Peyer's patch (tissue), 4 donors: Measurements from ENCODE around the gene RBM5.

Source experiments
- POLR2A ChIP-seq, 2 donors: fragments of 450-650 bp; IDR thresholded peaks; one replicate each; pipeline ENCODE4 v1.5.1; 2017; ENCODE audit warnings: antibody characterized with exemption in 2 of 2, mild to moderate bottlenecking in 2 of 2, moderate library complexity in 2 of 2
- TF ChIP-seq, protein P1 (sequence below), 6 experiments: fragments of 450-650 bp in 4 of 6; fragments of 200-600 bp in 2 of 6; sonication (generic) in 1 of 6; IDR thresholded peaks; one replicate each; pipeline ENCODE4 v1.5.1; 2017 to 2019; ENCODE audit warnings: antibody characterized with exemption in 6 of 6, mild to moderate bottlenecking in 3 of 6, moderate library complexity in 1 of 6

DNA sequence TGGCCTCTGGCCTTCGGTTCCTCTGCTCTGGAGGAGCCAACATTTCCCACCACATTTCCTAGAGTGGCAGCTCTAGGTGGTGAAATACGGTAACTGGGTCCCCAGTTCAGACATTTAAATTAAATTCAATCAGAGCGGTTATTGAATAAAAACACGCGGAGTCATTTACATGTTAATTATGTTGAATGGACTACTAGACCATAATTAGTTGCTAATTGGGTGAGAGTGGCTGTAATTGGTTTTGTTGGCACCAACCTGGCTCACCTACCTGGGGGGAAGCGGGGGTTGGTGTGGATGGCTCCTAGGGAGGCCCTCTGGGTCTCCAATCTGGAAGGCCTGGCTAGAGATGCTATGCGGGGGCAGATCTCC lies 79.1 kb downstream of the RBM5 start:
- TF ChIP-seq POLR2A (IDR thresholded peaks at IDR 0.05), result no peak
- TF ChIP-seq, protein P1, sequence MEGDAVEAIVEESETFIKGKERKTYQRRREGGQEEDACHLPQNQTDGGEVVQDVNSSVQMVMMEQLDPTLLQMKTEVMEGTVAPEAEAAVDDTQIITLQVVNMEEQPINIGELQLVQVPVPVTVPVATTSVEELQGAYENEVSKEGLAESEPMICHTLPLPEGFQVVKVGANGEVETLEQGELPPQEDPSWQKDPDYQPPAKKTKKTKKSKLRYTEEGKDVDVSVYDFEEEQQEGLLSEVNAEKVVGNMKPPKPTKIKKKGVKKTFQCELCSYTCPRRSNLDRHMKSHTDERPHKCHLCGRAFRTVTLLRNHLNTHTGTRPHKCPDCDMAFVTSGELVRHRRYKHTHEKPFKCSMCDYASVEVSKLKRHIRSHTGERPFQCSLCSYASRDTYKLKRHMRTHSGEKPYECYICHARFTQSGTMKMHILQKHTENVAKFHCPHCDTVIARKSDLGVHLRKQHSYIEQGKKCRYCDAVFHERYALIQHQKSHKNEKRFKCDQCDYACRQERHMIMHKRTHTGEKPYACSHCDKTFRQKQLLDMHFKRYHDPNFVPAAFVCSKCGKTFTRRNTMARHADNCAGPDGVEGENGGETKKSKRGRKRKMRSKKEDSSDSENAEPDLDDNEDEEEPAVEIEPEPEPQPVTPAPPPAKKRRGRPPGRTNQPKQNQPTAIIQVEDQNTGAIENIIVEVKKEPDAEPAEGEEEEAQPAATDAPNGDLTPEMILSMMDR (IDR thresholded peaks at IDR 0.05), result no peak
